CD4-positive, alpha-beta T cell treated with Interferon alpha-2 for 1 hour (primary cell): ENCODE data around the gene SAG.

ENCODE experiments used
- DNase-seq, 2 donors: peaks; one replicate each; pipeline ENCODE4 v3.0.0-alpha.2; 2020 to 2022

Gene SAG

DNA sequence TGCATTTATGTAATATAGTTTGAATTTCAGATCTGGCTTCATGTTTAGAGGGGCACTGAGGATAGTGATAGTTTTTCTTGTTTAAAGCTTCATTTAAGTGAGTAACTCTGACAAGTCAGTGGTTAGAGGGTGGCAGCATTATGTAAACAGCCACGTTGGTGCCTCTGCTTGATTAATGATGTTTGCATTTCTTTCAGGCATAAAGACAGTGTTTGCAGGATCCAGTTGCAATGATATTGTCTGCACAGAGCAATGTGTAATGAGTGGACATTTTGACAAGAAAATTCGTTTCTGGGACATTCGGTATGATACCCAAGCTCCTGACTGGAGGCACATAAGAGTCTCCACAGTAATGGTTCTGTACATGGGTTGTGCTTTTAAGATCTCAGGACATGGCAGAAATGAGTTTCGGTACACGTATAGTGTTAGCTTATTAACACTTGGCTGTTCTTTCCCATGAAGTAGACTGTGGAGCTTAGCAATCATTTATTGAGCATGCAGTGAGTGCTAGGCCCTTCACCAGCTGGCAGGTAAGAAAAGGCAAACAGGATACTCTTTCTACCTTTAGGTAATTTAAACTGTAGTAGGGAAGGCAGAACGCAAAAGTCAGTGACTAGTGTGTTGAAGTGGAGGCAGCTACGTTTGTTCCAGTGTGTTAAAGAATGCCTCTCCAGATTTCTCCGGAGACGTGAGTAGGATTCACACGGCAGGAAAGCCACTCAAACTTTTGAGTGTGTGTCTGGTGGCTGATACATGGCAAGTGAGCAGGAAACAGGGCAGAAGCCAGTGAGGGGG, 17.4 kb upstream of the SAG start:
- no peak for DNase-seq

DNA sequence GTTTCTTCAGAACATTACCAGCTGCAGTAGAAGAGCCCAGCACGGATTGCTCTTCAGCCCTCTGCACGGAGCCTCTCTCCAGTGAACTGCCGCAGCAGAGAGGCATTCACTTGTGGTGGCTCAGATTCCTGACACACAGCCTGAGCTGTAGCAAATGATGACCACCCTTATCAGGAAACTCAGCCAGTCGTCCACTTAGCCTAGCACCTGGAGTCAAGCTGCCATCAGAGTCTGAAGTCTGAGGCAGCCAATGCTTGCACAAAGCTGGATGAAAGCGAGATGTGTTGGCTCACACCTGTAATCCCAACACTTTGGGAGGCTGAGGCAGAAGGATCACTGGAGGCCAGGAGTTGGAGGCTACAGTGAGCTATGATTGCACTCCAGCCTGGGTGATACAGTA, 11.7 kb upstream of the SAG start:
- DNase-seq, result no peak

DNA sequence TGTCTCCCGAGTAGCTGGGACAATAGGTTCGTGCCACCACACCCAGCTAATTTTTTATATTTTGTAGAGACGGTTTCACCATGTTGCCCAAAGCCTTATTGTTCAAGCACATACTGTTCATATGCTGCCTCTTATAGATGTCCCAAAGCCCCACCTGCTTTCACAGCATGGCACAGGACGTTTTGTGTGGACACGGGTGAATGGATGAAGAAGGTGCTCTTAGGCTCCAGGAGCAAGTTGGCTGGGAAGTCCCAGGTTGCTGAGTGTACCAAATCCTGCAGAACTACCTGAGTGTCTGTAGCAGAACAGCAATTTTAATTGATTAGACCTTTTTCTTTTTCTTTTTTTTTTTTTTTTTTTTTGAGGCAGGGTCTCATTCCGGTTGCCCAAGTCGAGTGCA, 10.5 kb upstream of the SAG start:
- no peak for DNase-seq

DNA sequence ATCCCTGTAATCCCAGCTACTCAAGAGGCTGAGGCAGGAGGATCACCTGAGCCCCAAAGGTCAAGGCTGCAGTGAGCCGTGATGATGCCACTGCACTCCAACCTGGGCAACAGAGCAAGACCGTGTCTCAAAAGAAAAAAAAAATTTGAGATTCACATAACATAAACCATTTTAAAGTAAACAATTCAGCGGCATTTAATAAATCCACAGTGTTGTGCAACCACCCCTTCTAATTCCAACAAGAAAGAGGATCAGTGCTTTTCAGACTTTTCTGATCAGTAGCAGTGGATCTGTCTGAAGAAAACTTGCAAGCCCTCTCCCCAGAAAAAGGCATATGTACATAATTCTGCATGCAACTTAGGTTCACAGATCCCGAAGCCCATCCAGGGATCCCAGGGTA, 7.2 kb upstream of the SAG start:
- DNase-seq, result no peak

DNA sequence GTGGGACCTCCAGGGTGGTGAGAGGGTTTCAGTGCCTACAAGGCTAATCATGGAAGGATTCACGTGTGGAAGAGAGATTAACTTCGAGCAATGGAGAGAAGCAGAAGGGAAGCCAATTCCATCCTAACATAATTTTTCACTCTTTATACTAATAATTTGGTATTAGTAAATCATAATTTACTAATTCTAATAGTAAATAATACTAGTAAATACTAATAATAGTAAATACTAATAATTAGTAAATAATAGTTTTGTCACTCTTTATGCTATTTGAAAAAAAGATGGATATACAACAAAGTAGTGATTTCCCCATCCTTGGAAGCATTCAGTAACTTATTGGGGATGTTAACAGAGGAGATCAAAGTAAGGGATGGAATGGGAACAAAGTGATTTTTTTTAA, 6.4 kb upstream of the SAG start:
- no peak for DNase-seq

DNA sequence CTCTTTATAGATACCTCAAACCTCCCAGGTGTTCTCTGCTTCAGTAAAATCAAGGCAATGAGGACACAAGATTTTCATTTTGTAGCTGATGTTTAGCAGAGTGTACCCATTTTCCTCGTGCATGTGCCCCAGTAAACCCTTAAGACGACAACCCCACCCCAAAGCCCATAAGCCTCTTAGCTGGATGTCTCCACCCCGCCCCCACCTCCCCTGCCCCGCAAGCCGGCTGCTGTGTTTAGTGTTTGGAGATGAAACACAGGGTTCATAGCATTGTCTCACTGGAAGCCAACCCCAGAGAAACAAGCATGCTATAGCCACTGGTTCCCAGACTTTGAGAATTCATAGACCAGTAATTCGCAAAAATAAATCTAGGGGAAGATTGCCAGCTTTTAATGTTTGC, 5.8 kb upstream of the SAG start:
- DNase-seq, result no peak

DNA sequence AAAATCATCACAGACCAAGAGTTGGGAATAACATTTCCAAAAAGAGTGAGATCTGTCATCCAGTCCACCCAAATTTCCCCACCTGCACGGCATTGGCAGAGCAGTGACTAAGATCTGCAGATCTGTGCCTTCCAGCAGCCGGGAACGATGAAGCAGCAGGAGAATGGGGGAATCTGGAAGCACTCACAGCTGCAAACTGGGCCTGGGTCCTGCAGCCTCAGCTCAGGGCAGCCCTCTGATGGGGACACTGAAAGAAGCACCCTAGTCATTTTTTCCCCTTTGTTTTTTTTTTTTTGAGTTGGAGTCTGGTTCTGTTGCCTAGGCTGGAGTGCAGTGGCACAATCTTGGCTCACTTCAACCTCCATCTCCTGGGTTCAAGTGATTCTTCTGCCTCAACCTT, 4.4 kb upstream of the SAG start:
- DNase-seq, result no peak

DNA sequence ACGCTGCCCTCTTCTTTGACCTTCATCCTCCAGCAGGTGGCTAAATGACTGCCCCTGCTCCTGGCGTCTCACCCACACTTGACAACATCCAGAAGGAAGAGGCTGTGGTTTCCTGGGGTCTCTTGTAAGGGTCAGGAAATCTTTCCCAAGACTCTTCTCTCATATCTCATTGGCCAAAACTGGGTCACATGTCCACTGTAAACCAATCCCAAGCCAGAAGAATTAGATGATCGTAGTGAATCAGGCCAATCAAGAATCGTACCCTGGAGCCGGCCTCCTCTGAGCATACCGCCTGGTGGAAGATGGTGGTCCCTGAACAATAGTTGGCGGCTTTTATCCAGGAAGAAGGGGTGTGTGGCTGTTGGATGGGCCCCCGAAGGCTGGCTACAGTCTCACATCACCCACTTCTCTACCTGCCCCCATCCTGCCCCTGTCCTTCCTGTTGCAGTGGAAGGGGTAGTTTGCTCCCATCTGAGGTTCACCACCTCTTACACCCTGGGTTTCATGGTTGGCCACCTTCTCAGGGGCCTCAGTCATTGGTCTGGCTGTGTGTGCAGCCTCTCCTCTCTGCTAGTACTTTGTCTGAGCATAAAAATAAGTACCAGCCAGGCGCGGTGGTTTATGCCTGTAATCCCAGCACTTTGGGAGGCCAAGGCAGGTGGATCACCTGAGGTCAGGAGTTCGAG, 3.8 kb downstream of the SAG start:
- no peak for DNase-seq

DNA sequence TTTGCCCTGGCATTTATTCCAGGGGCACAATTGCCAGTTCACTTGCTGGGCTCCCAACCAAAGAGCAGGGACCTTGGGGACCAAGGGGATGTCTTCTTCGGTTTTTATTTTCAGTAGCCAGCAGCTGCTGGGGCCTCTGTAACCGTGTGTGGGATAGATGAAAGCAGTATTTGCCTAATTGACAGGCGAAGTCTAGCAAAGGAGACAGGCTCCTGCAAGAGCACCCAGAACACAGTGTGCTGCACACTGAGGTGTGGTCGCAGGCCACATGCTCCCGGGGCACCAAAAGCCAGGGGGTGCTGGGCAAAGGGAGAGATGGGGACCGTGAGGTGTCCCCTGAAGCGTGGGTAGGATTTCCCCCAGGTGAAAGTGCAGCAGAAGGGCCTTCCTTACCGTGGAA, 5.3 kb downstream of the SAG start:
- no peak for DNase-seq

DNA sequence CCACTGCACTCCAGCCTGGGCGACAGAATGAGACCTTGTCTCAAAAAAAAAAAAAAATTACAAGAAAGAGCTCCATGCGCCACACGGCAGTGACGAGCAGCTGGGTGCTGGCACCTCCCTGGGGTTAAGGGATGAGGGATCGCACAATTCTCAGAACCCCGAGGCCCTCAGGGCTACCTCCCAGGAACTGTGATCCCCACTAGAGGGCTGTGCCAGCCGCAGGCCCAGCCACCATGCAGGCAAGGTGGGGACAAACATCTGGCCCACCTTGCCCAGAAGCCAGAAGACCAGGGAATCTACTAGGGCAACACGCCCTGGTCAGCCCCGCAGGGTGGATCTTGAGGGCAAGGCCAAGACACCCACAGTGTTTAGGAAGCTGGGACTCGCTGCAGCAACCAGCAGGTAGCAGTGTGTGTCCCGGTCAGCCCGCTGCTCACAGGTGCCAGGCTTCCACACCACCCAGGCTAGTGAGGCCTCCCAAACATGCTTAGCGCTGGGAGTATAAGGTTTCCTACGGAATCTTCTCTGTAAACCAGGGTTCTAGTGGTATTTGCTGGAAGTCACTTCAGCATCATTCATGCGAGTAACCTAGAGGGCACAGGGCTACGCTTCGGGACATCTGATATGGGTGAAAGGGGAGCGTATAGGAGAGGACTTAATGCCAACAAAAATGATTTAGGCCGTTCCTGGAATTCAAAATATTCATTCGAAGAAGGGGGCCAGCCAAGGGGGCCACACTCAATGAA, 6.7 kb downstream of the SAG start:
- DNase-seq, result no peak

DNA sequence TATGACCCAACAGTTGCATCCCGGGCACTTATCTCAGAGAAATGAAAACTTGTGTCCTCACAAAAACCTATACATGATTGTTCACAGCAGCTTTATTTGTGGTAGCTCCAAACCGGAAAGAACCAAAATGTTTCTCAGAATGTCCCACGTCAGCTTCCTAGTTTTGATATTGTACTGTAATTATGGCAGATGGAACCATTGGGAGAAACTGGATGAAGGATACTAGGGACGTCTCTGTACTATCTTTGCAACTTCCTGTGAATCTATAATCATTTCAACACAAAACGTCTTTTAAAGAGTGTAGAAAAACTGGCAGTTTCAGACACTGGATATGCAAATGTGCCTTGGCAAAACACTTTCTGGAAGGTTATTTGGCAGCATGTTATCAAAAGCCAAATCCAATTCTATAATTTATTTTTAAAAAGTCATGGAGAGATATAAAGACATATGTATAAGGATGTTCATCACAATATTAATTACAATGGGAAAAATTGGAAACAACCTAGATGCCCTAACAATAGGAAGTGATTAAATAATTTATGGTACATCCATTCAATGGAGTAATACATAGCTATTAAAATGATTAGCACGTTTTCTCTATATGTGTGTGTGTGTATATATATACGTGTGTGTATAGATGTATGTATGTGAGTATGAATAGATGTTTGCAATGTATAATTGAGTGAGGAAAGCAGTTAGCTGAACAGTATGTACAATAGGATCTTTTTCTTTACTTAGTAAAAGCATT, 9.8 kb downstream of the SAG start:
- no peak for DNase-seq

DNA sequence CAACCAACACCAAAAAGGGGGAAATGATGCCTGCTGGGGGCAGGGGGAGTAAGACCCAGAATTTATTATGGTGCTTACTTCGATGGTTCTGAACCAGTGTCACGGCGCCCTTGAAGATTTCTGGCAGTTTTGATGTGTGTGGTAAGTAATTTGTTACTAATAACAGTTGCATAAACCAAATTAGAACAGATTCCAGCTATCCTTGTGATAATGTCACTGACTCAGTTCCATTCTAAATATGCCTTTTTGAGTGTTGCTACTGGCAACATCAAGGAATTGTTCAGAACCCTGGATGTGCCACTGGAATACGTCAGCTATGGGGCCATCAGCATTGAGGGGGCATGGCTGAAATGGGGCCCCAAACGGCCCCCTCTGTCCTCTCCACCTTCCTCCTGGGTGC, 11.6 kb downstream of the SAG start:
- no peak for DNase-seq

DNA sequence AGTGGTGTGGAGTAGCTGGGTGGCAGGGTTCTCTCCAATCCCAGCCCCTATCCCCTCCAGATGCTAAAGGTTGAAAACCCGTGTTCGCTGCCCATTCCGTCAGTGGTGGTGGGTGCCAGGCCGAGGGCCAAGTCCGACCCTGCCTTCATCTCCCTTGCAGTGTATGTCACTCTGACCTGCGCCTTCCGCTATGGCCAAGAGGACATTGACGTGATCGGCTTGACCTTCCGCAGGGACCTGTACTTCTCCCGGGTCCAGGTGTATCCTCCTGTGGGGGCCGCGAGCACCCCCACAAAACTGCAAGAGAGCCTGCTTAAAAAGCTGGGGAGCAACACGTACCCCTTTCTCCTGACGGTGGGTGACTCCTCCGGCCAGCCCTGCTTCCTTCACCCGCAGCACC, 12.9 kb downstream of the SAG start:
- no peak for DNase-seq

DNA sequence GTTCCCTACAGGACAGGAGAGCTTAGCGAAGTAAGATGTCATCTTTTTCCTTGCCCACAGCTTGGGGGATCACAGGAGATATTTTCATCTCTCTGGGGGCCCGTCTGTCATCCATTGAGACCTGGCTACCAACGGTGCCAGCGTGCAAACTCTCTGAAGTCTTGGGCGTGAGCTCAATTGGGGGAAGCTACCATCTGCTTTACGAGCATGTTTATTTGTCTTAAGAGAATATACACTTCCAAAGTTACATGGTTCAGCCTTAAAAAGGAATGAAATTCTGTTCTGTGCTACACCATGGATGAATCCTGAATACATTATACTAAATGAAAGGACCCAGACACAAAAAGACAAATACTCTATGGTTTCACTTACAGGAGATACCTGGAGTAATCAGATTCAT, 13.6 kb downstream of the SAG start:
- DNase-seq, result no peak

DNA sequence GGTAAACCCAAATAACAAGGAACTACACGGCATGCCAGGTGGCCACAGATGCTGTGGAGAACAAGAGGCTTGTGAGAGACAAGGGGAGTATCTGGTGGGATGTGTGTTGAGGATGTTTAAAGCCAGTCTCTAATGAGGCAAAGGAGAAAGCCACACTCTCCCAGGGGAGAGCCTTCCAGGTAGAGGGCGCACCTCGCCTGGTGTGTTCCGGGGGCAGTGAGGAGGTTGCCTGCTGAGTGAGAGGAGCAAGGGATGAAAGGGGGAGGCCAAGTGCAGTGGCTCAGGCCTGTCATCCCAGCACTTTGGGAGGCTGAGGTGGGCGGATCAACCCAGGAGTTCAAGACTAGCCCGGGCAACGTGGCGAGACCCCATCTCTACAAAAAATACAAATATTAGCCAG, 16.2 kb downstream of the SAG start:
- no peak for DNase-seq

DNA sequence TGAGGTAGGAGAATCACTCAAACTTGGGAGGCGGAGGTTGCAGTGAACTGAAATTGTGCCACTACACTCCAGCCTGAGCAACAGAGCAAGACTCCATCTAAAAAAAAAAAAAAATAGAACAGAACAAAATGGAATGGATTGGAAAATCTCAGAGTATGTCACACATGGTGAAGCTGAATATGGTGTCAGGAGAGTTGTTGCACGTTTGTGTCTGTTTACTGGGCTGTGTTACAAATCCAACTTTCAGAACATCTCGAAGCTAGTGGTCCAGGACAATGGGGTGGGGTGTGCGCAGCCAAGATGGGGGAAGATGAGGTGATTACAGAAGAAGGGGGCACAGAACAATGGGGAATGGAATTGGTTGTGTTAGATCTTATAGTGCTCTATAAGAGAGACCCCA, 17.6 kb downstream of the SAG start:
- no peak for DNase-seq

DNA sequence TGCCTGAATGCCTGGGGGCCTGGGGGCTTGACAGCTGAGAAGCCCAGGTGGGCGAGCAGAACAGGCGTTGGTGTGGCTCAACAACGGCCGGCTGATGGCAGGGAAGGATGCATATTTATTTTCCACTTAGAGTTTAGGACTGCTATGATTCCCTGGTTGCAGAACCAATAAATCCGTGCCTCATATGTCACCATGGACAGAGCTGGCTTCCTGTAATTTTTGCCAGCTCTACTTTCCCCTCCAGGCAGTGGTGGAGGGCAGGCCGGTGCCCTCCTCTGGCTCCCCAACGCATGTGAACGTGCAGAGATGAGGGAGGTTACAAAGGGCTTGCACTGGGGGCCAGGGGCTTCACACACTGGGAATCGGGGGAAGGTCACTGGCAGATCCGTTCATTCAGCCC, 18.2 kb downstream of the SAG start:
- DNase-seq, result no peak

DNA sequence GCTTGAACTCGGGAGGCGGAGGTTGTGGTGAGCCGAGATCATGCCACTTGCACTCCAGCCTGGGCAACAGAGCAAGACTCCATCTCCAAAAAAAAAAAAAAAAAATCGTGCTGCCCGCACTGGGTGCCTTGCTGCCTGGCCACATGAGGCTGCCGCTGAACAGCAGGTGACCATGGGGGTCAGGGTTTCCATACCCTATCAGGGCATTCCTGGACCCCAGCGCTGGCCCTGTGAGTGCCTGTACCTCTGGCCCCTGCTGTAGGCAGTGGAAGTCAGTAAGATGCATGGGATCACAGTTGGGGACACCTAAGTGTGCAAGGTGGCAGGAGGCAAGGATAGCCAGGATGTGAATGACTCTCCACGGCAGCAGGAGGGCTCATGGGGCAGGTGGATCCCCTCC, 18.9 kb downstream of the SAG start:
- DNase-seq, result no peak

DNA sequence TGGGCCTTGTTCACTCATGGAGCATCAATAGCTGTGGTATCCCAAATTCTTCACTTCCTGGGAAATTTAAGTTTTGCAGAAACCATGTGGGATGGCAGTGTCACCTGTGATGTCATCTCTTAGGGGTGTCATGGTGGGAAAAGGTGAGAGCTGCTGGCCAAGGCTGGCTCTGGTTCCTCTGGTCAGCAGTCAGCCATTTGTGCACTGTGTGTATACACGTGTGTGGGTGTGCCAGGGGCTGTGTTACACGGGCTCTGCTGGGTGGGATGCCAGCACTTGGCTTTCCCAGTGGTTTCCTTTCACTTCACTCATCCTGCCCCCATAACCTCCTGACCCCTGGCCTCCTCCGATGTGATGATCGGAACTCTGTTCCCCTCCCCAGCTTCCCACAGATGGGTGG, 21.3 kb downstream of the SAG start:
- no peak for DNase-seq

DNA sequence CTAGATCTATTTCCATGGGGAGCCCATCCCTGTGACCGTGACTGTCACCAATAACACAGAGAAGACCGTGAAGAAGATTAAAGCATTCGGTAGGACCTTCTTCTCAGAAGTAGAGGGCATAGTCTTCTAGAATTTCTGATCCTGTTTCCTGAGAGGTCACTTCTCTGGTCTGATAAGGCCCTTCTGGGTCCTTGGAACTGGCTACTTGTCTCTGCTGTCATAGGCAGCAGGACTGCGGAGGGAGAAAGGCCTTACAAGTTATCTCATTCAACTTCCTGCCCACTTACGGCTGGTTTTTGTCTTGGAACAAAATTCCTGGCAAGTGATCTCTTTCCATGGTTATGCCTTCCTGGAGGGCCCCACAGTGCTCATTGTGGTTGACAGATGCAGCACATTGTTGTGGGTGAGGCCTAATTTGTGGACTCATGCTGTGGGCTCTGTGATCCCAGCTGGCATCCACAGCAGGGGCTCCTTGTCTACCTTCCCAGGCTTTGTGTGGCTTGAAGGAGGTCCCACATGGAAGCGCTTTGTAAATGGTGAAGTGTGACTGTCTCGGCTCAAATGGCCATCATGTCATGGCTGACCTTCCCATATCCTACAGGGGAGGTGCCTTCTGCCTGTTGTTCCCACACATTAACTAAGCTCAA, 22.0 kb downstream of the SAG start:
- no peak for DNase-seq

DNA sequence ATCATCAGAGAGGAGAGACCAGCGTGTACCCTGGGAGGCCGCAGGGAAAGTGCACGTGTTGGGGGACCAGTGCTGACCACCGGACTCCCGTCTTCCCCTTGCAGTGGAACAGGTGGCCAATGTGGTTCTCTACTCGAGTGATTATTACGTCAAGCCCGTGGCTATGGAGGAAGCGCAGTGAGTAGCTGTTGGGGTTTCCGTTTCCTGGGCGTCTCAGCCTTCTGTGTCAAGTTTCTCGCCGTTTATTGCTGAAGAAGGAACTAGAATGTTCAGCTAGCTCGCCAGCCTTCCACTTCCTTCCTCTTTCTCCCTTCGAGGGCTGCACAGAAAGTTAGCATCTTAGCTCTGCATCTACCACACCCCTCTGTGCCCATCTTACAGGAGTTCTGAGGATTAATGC, 23.9 kb downstream of the SAG start:
- peak; percentile 86 to 90 for DNase-seq

DNA sequence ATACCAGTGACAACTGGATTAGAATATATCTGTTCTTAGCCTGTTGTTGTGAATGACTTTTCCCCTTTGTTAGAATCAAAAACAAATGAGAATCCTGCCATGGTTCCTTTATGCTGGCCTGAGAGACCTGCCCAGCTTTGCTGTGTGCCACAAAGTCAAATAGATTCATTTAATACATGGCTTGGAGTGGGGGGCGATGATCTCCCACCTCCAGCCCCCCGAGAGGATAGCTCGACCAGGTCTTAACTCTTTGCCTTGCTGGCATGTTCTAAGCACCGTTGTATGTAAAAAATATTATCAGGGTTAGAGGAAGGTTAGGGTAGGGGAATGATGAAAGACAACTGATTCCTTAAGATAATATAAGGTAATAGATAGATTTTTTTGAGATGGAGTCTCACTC, 24.5 kb downstream of the SAG start:
- no peak for DNase-seq

DNA sequence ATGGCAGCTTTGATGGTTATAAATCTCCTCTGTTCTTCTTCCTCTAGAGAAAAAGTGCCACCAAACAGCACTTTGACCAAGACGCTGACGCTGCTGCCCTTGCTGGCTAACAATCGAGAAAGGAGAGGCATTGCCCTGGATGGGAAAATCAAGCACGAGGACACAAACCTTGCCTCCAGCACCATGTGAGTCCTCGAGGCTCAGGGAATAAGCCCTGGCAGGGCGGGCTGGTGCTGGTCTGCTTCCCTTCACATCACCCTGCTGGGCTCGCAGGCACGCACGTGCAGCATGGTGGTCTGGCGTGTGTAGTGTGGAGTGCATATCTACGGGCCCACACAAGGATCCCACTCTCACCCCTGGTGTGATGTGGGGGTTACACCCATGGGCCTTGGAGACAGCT, 27.3 kb downstream of the SAG start:
- no peak for DNase-seq
